ENCODE measurements around the gene SFXN5.

GRCh38 chr2:72984172-72984671, 87.3 kb downstream of the SFXN5 start:
- TF ChIP-seq POLR2AphosphoS5 (IDR thresholded peaks at IDR 0.05; ENCODE audit: low read depth, low read length) (no peak), TAF1 (IDR thresholded peaks at IDR 0.05; ENCODE audit: borderline replicate concordance, insufficient read depth, low read length) (no peak), REST (IDR thresholded peaks at IDR 0.05; ENCODE audit: insufficient read depth in 1 of 2, low read depth in 2 of 2, low read length in 2 of 2) (no peak)

Data from PFSK-1 (cell line).